ACC112 (cell line): ENCODE results near the gene MINDY4.

Experiments used
- H2AFZ ChIP-seq: fragments of 200-600 bp; sonication (generic); one replicate; pipeline ENCODE4 v1.6.0; 2017; ENCODE audit warnings: antibody characterized with exemption, low read length; ENCODE audit not compliant: unreplicated experiment
- H3K27ac ChIP-seq: fragments of 200-600 bp; sonication (generic); 2 replicates; pipeline ENCODE4 v1.5.1; 2014; ENCODE audit warnings: low read depth, mild to moderate bottlenecking, antibody characterized with exemption, low read length, moderate library complexity
- H3K27me3 ChIP-seq: fragments of 200-600 bp; sonication (generic); 2 replicates; pipeline ENCODE4 v1.6.1; 2014; ENCODE audit warnings: mild to moderate bottlenecking, antibody characterized with exemption, low read length, moderate library complexity, mixed read lengths; ENCODE audit not compliant: insufficient read depth
- H3K36me3 ChIP-seq: fragments of 200-600 bp; sonication (generic); 2 replicates; pipeline ENCODE4 v1.6.1; 2016; ENCODE audit warnings: mild to moderate bottlenecking, antibody characterized with exemption, low read length, moderate library complexity, mixed read lengths; ENCODE audit not compliant: insufficient read depth
- H3K4me1 ChIP-seq: fragments of 200-600 bp; sonication (generic); one replicate; pipeline ENCODE4 v1.6.1; 2016; ENCODE audit warnings: low read length, mixed read lengths; ENCODE audit not compliant: insufficient read depth, unreplicated experiment, control insufficient read depth
- H3K4me3 ChIP-seq: fragments of 200-600 bp; sonication (generic); 2 replicates; pipeline ENCODE4 v1.5.1; 2014; ENCODE audit warnings: mild to moderate bottlenecking, low read depth, low read length
- H3K79me2 ChIP-seq: fragments of 200-600 bp; sonication (generic); one replicate; pipeline ENCODE4 v1.6.0; 2016; ENCODE audit warnings: low read length; ENCODE audit not compliant: control insufficient read depth, unreplicated experiment, insufficient read depth

Gene MINDY4

DNA sequence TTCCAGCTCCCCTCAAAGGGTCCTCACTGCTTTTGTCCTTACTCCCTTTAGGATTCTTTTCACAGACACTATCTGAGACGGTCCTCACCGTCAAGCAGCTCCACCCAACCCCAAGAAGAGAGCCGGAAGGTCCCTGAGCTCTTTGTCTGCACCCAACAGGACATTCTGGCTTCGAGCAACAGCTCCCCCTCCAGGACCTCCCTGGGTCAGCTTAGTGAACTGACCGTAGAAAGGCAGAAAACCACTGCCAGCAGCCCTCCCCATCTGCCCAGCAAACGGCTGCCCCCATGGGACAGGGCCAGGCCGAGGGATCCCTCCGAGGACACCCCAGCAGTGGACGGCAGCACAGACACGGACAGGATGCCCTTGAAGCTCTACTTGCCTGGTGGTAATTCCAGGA is 19.9 kb downstream of the MINDY4 start:
- H3K27me3 ChIP-seq: no peaks in the 10 kb centered on the region
- H2AFZ ChIP-seq: no peak overlapping the region
- no peaks in the 10 kb centered on the region for H3K36me3 ChIP-seq
- peaks cover 32% of the 10 kb centered on the region for H3K4me1 ChIP-seq
- H3K27ac ChIP-seq: no peak overlapping the region
- H3K79me2 ChIP-seq: no peaks in the 10 kb centered on the region
- no peak overlapping the region for H3K4me3 ChIP-seq

GRCh38 chr7:30795161-30795948 is 24.1 kb downstream of the MINDY4 start:
- H3K36me3 ChIP-seq: no peaks in the 10 kb centered on the region
- peaks cover 40% of the 10 kb centered on the region for H3K4me1 ChIP-seq
- no peaks in the 10 kb centered on the region for H3K27me3 ChIP-seq
- no peaks in the 10 kb centered on the region for H3K79me2 ChIP-seq
- no peak overlapping the region for H3K27ac ChIP-seq
- H3K4me3 ChIP-seq: no peak overlapping the region
- H2AFZ ChIP-seq: no peak overlapping the region

DNA sequence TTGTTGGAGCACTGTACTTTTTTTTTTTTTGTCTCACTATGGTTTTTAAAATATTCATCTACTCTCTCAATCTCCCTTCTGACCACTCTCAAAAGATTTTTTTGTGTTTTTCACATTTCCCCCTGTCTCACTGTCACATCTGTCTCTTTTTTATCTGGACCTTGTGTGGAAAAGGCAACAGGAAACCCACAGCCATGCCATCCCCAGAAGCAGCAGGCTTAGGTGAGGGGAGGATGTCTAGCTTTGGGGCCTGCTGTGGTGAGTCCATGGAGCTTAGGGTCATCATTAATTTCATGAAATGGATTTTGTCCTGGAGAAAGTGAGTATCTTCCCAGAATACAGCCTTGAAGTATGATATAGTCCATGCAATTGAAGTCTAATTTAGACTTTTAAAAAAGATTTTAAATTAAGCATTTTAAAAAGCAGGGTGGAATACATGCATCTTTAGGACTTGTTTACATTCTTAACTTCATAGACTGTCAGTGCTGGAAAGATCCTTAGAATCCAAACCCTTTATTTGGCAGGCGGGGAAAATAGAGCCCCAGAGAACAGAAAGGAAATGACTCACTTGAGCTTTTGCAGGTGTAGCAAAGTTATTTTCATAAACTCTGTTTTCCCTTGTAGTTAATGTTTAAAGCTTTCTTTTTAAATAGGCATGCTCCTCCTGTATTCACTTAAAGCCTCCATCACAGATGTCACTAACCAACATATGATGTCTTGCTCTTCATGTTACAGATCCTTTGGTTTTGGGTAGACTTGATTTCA is 25.1 kb downstream of the MINDY4 start:
- peaks cover 47% of the 10 kb centered on the region for H3K4me1 ChIP-seq
- H3K79me2 ChIP-seq: no peaks in the 10 kb centered on the region
- no peak overlapping the region for H3K27ac ChIP-seq
- H3K4me3 ChIP-seq: no peak overlapping the region
- H3K27me3 ChIP-seq: no peaks in the 10 kb centered on the region
- H3K36me3 ChIP-seq: no peaks in the 10 kb centered on the region
- no peak overlapping the region for H2AFZ ChIP-seq

GRCh38 chr7:30797176-30798040 is 26.2 kb downstream of the MINDY4 start:
- Histone ChIP-seq H3K4me3 (no peak overlapping the region), H3K36me3 (no peaks in the 10 kb centered on the region), H3K79me2 (no peaks in the 10 kb centered on the region), H3K27me3 (no peaks in the 10 kb centered on the region), H3K27ac (no peak overlapping the region), H2AFZ (no peak overlapping the region), H3K4me1 (peaks cover 50% of the 10 kb centered on the region)

GRCh38 chr7:30799206-30799975 is 28.2 kb downstream of the MINDY4 start:
- Histone ChIP-seq H3K4me1 (peaks cover 62% of the 10 kb centered on the region), H3K79me2 (no peaks in the 10 kb centered on the region), H3K27ac (peak overlapping the region; percentile 78), H2AFZ (no peak overlapping the region), H3K4me3 (no peak overlapping the region), H3K27me3 (no peaks in the 10 kb centered on the region), H3K36me3 (no peaks in the 10 kb centered on the region)

DNA sequence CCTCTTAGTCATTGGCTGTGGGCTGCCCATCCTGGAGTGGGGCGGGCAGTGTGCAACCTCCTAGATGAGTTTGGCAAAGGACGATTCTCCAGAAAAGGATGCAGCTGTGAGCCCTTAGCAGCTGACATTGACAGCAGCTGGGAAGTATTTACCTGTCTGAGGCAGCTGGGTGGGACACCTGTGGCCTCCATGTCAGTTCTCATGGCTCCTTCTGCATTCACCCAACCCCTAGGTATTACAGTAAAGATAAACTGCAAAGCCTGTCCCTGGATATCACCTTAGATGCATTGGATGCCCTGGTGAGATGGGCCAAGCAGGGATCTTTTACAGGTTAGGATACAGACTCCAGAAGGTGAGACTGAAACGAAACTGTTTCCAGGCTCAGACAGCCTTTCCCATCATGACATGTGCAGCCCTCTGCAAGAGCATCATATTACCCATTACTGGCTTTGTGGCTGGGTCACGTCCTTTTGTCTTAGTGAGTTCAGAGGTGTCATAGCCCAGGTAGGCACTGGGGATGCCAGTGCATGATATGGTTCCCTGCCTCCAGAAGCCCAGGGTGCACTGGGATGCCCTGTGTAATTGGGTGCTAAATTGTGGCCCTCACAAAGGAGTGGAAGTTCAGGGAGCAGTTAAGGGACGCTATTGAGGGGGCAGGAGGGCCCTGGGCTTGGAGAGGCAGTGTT is 28.9 kb downstream of the MINDY4 start:
- Histone ChIP-seq H3K36me3 (no peaks in the 10 kb centered on the region), H3K4me1 (peaks cover 66% of the 10 kb centered on the region), H3K4me3 (no peak overlapping the region), H3K27ac (peak overlapping the region; percentile 36; the same call in 1 of the 2 replicates), H2AFZ (no peak overlapping the region), H3K27me3 (no peaks in the 10 kb centered on the region), H3K79me2 (no peaks in the 10 kb centered on the region)

DNA sequence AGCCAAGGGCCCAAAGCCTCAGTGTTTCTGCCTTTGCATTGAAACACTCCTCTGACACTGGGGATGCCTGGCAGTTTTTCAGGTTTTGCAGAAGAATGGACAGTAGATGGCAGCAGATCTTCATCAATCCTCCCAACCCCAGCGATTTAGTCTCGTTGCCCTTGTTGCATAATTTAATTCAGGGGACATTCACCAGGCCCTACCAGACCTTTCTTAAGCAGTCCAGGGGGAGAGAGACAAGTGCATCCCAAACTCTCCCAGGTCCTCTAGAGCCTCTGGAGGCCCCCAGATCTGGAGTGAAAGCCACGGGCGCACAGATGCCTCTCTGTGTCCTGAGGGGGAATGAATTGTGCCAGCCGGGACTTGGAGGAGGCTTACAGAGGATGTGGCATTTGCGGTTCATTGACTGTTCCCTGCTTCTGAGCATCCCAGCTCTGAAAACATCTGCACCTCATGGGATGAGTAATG is 29.6 kb downstream of the MINDY4 start:
- no peak overlapping the region for H2AFZ ChIP-seq
- no peaks in the 10 kb centered on the region for H3K27me3 ChIP-seq
- no peaks in the 10 kb centered on the region for H3K79me2 ChIP-seq
- no peak overlapping the region for H3K27ac ChIP-seq
- H3K4me1 ChIP-seq: peaks cover 64% of the 10 kb centered on the region
- H3K36me3 ChIP-seq: no peaks in the 10 kb centered on the region
- H3K4me3 ChIP-seq: no peak overlapping the region

DNA sequence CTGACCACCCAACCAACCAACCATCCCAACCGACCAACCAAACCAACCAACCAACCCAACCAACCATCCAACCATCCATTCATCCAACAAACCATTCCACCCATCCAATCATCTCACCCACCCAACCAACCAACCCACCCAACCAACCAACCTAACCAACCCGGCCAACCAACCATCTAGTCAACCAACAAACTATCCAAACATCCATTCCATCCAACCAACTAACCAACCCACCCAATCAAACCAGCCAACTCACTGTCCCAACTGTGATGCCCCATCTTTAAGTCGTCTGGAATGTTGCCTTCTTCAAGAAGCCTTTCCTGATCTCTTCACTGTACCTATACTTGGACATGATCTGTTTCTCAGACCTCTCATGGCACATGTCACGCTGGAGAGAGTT is 31.6 kb downstream of the MINDY4 start:
- H2AFZ ChIP-seq: no peak overlapping the region
- no peak overlapping the region for H3K27ac ChIP-seq
- H3K36me3 ChIP-seq: no peaks in the 10 kb centered on the region
- H3K4me3 ChIP-seq: no peak overlapping the region
- H3K79me2 ChIP-seq: no peaks in the 10 kb centered on the region
- H3K27me3 ChIP-seq: no peaks in the 10 kb centered on the region
- peaks cover 50% of the 10 kb centered on the region for H3K4me1 ChIP-seq

DNA sequence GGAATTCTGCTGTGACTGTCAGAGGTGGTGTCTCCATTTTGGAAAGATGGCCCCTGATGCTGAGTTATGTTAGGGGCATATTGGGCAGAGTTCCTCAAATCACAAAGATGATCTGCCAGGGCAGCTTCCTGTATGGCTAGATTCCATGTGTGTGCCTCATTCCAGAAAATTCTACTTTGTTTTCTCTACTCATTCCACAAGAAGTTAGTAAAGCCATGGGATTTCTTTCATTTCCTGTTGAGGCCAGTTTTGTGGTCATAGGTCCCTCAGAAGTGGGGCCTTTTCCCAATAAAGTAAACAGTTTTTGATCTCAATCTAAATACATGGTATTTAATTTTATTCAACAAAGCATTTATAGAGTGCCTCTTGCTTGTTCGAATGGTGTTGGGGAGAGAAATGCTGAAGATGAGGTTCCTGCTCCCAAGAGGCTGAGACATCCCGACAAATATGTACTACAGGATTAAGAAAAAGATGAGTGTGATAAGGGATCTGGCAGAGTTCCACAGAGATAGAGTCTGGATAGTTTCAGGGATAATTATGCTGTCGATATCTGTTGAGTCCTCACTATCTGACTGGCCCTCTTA is 33.0 kb downstream of the MINDY4 start:
- H3K27me3 ChIP-seq: no peaks in the 10 kb centered on the region
- H3K4me1 ChIP-seq: peaks cover 44% of the 10 kb centered on the region
- no peaks in the 10 kb centered on the region for H3K79me2 ChIP-seq
- peak overlapping the region; percentile 75 for H3K27ac ChIP-seq
- peak overlapping the region; percentile 23 for H2AFZ ChIP-seq
- H3K36me3 ChIP-seq: no peaks in the 10 kb centered on the region
- peak overlapping the region; percentile 38; the same call in 1 of the 2 replicates for H3K4me3 ChIP-seq
